ENCODE results near the gene SLAMF9. TPM values are rescaled to one million over a fixed set of nuclear protein-coding genes. Genes with fewer than 3 reads are reported as not detected.

The SLAMF9 gene
- total RNA-seq, 2 donors from 2014 or later: not detected

DNA sequence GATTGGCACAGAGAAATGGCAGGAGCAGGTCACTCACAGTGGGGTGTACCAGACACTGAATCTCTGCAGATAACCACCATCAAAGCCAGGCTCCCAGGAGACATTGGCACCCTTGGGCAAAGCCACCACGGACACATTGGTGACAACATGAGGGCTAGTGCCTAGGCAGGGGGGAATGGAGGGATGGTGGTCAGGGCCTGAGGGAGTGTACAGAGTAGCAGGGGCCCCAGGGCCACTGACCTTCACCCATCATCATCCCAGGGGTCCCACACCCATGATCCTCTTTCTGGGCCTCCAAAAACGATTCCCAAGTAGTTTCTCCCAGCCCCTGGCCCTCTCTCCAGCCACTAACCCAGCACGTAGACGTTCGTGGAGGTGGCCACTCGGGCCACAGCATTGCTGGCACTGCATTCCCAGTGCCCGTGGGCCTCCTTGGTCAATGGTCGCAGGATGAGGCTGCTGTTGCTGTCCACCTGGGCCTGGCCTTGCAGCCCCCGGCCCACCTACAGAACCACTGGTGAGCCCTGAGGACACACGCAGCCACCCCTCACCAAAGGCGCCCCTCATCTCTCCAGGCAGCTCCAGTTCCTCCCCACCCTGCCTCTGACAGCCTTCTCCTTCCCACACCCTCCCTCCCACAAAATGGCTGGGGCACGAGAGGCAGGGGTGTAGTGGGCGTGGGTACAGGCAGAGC is 22.8 kb downstream of the SLAMF9 start:
- Histone ChIP-seq H3K9me3 (no peaks in the 10 kb centered on the region), H3K4me3 (no peak overlapping the region), H3K4me1 (ENCODE audit: control insufficient read depth in 1 of 2, low read depth in 2 of 2) (peaks cover 1 to 4% of the 10 kb centered on the region in 2 donors), H3K36me3 (no peaks in the 10 kb centered on the region), H3K27me3 (replicated peaks; ENCODE audit: insufficient read depth) (no peaks in the 10 kb centered on the region), H3K27ac (no peak overlapping the region)
- TF ChIP-seq, protein P1, sequence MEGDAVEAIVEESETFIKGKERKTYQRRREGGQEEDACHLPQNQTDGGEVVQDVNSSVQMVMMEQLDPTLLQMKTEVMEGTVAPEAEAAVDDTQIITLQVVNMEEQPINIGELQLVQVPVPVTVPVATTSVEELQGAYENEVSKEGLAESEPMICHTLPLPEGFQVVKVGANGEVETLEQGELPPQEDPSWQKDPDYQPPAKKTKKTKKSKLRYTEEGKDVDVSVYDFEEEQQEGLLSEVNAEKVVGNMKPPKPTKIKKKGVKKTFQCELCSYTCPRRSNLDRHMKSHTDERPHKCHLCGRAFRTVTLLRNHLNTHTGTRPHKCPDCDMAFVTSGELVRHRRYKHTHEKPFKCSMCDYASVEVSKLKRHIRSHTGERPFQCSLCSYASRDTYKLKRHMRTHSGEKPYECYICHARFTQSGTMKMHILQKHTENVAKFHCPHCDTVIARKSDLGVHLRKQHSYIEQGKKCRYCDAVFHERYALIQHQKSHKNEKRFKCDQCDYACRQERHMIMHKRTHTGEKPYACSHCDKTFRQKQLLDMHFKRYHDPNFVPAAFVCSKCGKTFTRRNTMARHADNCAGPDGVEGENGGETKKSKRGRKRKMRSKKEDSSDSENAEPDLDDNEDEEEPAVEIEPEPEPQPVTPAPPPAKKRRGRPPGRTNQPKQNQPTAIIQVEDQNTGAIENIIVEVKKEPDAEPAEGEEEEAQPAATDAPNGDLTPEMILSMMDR (IDR thresholded peaks at IDR 0.05): no peak
- DNase-seq (ENCODE audit: low spot score): no peak
- ATAC-seq (ENCODE audit: insufficient number of reproducible peaks, low FRiP score, low read depth): no peak

DNA sequence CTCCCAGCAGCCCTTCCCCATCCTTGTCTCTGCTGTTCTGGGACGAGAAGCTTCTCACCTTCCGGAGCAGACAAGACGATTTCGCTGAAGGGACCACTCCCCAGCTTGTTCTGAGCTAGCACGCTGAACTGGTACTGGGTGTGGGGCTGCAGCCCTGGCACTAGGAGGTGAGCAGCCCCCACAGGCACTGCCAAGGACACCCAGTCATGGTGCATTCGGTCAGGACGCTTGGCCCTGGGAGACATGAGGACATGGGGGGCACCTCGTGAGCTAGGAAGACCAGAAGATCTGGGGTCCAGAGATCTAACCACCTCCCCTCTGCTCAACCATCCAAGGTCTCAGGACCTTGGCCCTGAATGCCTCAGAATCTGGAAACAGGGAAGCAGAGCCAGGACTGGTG is 23.4 kb downstream of the SLAMF9 start:
- peaks cover 5 to 9% of the 10 kb centered on the region in 2 donors for H3K4me1 ChIP-seq (ENCODE audit: control insufficient read depth in 1 of 2, low read depth in 2 of 2)
- ATAC-seq (ENCODE audit: insufficient number of reproducible peaks, low FRiP score, low read depth) (no peak), DNase-seq (ENCODE audit: low spot score) (no peak)
- no peak overlapping the region for H3K4me3 ChIP-seq
- TF ChIP-seq, protein P1 (IDR thresholded peaks at IDR 0.05): no peak
- H3K27me3 ChIP-seq (replicated peaks; ENCODE audit: insufficient read depth): no peaks in the 10 kb centered on the region
- H3K36me3 ChIP-seq: no peaks in the 10 kb centered on the region
- no peak overlapping the region for H3K27ac ChIP-seq
- no peaks in the 10 kb centered on the region for H3K9me3 ChIP-seq

DNA sequence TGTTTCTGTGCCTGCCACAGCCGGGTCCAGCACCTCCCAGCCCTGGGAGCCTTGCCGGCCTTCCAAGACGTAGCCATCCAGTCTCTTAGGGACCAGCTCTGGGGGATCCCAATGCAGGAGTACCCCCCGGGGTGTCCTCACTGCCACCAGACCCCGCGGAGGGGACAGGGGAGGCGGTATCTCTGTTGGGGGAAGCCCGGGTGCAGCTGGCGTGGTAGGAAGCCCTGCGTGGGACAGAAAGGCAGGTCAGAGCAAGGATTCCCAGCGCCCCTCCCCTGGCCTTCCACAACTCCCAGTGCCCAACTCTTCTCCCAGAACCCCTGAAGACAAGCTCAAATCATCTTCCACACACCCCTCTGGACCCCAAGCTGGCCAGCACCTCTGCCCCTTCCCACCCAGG is 23.8 kb downstream of the SLAMF9 start:
- no peak for DNase-seq (ENCODE audit: low spot score)
- no peak for ATAC-seq (ENCODE audit: insufficient number of reproducible peaks, low FRiP score, low read depth)
- peaks cover 5 to 9% of the 10 kb centered on the region in 2 donors for H3K4me1 ChIP-seq (ENCODE audit: control insufficient read depth in 1 of 2, low read depth in 2 of 2)
- no peak overlapping the region for H3K4me3 ChIP-seq
- TF ChIP-seq, protein P1 (IDR thresholded peaks at IDR 0.05): no peak
- no peak overlapping the region for H3K27ac ChIP-seq
- no peaks in the 10 kb centered on the region for H3K27me3 ChIP-seq (replicated peaks; ENCODE audit: insufficient read depth)
- H3K36me3 ChIP-seq: no peaks in the 10 kb centered on the region
- H3K9me3 ChIP-seq: no peaks in the 10 kb centered on the region

DNA sequence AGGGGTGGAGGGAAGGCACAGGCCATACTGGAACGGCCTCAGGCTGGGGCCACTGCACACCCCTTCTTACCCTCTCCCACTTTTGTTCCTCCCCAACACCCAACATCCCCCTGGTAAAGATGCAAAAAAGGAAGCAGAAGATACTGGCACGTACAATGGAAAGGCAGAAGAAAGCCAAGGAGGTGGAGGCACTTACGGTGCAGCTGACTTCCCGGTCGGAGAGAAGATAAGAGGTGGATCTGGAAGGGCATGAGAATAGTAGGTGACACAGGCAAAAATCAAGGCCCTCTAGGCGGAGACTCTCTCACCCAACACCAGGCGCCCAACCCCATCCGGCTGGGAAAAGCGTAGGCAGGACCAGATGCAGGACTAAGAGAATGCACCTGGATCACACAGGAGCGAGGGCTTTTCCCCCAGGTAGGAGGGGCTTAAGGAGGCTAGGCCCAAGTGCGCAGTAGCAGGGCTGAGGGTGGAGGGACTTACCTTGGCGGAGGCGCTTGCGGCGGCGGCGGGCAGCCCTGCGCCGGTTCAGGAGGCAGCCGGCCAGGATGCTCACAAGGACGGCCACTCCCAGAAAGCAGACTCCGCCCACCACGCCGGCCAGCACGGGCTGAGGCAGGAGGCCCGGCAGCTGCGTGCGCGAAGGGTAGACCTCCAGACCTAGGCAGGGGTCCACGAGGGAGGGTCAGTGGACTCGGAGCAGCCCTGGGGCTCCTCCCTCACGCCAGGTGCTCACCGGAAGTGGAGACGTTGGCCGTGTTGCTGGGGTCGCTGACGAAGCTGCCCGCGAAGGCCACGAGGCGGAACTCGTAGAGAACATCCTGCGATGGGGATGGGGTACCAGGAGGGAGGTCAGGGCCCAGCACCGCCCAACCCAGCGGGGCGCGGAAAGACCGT is 24.6 kb downstream of the SLAMF9 start:
- no peak for DNase-seq (ENCODE audit: low spot score)
- H3K36me3 ChIP-seq: no peaks in the 10 kb centered on the region
- TF ChIP-seq, protein P1 (IDR thresholded peaks at IDR 0.05): no peak
- no peak overlapping the region for H3K4me3 ChIP-seq
- no peaks in the 10 kb centered on the region for H3K9me3 ChIP-seq
- no peaks in the 10 kb centered on the region for H3K27me3 ChIP-seq (replicated peaks; ENCODE audit: insufficient read depth)
- H3K4me1 ChIP-seq (ENCODE audit: control insufficient read depth in 1 of 2, low read depth in 2 of 2): peaks cover 5 to 9% of the 10 kb centered on the region in 2 donors
- ATAC-seq (ENCODE audit: insufficient number of reproducible peaks, low FRiP score, low read depth): no peak
- no peak overlapping the region for H3K27ac ChIP-seq

DNA sequence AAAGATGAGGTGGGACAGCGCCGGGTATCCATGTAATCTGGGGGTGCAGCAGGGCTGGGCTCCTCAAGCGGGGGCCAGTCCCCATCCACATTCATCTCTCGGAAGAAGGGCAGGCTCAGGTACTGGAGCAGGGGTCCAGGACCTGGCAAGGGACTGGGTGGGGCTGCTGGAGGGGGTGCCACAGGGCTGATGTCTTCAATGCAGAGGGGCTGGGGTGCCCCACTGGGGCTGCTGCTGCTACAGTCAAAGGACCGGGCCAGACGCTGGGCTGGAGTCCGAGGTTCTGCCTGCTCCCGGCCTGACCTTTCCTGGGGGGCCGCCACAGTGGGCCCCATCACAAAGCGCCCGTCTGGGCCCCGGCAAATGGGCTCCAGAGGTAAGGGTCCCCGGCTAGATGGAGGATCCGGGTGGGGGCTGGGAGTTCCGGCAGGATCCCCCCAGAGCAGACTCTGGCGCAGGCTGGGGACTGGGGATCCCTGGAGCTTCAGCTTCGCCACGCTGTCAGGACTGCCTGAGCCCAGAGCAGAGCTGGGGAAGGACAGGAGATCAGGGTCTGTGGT is 25.5 kb downstream of the SLAMF9 start:
- H3K4me3 ChIP-seq: no peak overlapping the region
- no peak overlapping the region for H3K27ac ChIP-seq
- TF ChIP-seq, protein P1 (IDR thresholded peaks at IDR 0.05): no peak
- H3K36me3 ChIP-seq: no peaks in the 10 kb centered on the region
- H3K27me3 ChIP-seq (replicated peaks; ENCODE audit: insufficient read depth): no peaks in the 10 kb centered on the region
- ATAC-seq (ENCODE audit: insufficient number of reproducible peaks, low FRiP score, low read depth): no peak
- H3K9me3 ChIP-seq: no peaks in the 10 kb centered on the region
- H3K4me1 ChIP-seq (ENCODE audit: control insufficient read depth in 1 of 2, low read depth in 2 of 2): peaks cover 5 to 9% of the 10 kb centered on the region in 2 donors
- DNase-seq (ENCODE audit: low spot score): no peak

Measured in thoracic aorta (tissue), 2 donors.